GM23338 (cell line): ENCODE results near the gene PKN3. TPM values are rescaled to one million over a fixed set of nuclear protein-coding genes. Genes with fewer than 3 reads are reported as not detected.

Experiments
- CREB1 ChIP-seq: fragments of 250-450 bp; sonication (Bioruptor Pico); IDR thresholded peaks from 2 replicates; pipeline ENCODE4 v1.5.0; 2020; ENCODE audit warnings: low read depth, mild to moderate bottlenecking, moderate library complexity
- EZH2 ChIP-seq: fragments of 200-600 bp; sonication (generic); IDR thresholded peaks from one replicate; pipeline ENCODE4 v1.8.0; 2017; ENCODE audit warnings: antibody characterized with exemption, mild to moderate bottlenecking, low read depth; ENCODE audit not compliant: unreplicated experiment
- JUNB ChIP-seq: IDR thresholded peaks from one replicate; pipeline ENCODE4 v1.6.1; 2016; ENCODE audit warnings: antibody characterized with exemption; ENCODE audit not compliant: unreplicated experiment
- NANOG ChIP-seq: IDR thresholded peaks from 2 replicates; pipeline ENCODE4 v1.6.1; 2016; ENCODE audit warnings: antibody characterized with exemption, borderline replicate concordance
- ZNF114 ChIP-seq: fragments of 250-450 bp; sonication (Bioruptor Pico); IDR thresholded peaks from 2 replicates; pipeline ENCODE4 v1.5.0; 2020; ENCODE audit warnings: mild to moderate bottlenecking, moderate library complexity
- ZNF331 ChIP-seq: fragments of 250-450 bp; sonication (Bioruptor Pico); IDR thresholded peaks from 2 replicates; pipeline ENCODE4 v1.5.0; 2020; ENCODE audit warnings: low read depth, mild to moderate bottlenecking, moderate library complexity
- polyA plus RNA-seq: library from polyadenylated mRNA; unstranded; fragments of >200 nt; fragmentation: Nextera tagmentation; extraction: Ambion mirVana; gene quantifications from 2 replicates; pipeline ENCODE4 v1.2.1, GENCODE V29; 2016
- total RNA-seq: library from RNA; depleted of rRNA; stranded (reverse); fragments of >200 nt; shearing (Covaris generic); gene quantifications from 2 replicates; pipeline ENCODE4 v1.2.3, GENCODE V29; 2014
- TF ChIP-seq, protein P1 (sequence below): fragments of 250-450 bp; sonication (Bioruptor Pico); IDR thresholded peaks from 2 replicates; pipeline ENCODE4 v1.5.0; 2020; ENCODE audit warnings: mild to moderate bottlenecking, moderate library complexity
- TF ChIP-seq, protein P2 (sequence below): IDR thresholded peaks from one replicate; pipeline ENCODE4 v1.6.1; 2018; ENCODE audit warnings: antibody characterized with exemption; ENCODE audit not compliant: unreplicated experiment
- TF ChIP-seq, protein P3 (sequence below): IDR thresholded peaks from 2 replicates; pipeline ENCODE4 v1.6.1; 2016; ENCODE audit warnings: antibody characterized with exemption

Gene PKN3
- total and polyA plus RNA-seq, 2 experiments from 2014 or later, result 6.2 to 17.7 TPM

DNA sequence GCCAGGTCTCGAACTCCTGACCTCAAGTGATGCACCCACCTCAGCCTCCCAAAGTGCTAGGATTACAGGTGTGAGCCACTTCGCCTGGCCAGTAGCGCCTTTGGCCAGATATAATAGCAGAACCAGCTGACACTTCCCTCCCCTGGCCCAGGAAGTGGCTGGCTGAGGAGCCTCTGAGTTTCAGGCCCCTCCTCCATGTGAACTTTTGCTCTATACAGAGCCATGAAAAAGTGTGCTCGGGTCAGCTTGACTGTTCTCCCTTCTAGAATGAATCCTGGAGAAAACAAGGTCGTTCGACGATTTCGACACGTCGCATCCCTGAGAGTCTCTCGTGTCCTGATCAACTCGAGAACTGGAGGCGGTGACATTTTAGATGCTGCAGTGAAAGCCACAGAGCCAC, 30.3 kb downstream of the PKN3 start (continued):
- TF ChIP-seq, protein P1, sequence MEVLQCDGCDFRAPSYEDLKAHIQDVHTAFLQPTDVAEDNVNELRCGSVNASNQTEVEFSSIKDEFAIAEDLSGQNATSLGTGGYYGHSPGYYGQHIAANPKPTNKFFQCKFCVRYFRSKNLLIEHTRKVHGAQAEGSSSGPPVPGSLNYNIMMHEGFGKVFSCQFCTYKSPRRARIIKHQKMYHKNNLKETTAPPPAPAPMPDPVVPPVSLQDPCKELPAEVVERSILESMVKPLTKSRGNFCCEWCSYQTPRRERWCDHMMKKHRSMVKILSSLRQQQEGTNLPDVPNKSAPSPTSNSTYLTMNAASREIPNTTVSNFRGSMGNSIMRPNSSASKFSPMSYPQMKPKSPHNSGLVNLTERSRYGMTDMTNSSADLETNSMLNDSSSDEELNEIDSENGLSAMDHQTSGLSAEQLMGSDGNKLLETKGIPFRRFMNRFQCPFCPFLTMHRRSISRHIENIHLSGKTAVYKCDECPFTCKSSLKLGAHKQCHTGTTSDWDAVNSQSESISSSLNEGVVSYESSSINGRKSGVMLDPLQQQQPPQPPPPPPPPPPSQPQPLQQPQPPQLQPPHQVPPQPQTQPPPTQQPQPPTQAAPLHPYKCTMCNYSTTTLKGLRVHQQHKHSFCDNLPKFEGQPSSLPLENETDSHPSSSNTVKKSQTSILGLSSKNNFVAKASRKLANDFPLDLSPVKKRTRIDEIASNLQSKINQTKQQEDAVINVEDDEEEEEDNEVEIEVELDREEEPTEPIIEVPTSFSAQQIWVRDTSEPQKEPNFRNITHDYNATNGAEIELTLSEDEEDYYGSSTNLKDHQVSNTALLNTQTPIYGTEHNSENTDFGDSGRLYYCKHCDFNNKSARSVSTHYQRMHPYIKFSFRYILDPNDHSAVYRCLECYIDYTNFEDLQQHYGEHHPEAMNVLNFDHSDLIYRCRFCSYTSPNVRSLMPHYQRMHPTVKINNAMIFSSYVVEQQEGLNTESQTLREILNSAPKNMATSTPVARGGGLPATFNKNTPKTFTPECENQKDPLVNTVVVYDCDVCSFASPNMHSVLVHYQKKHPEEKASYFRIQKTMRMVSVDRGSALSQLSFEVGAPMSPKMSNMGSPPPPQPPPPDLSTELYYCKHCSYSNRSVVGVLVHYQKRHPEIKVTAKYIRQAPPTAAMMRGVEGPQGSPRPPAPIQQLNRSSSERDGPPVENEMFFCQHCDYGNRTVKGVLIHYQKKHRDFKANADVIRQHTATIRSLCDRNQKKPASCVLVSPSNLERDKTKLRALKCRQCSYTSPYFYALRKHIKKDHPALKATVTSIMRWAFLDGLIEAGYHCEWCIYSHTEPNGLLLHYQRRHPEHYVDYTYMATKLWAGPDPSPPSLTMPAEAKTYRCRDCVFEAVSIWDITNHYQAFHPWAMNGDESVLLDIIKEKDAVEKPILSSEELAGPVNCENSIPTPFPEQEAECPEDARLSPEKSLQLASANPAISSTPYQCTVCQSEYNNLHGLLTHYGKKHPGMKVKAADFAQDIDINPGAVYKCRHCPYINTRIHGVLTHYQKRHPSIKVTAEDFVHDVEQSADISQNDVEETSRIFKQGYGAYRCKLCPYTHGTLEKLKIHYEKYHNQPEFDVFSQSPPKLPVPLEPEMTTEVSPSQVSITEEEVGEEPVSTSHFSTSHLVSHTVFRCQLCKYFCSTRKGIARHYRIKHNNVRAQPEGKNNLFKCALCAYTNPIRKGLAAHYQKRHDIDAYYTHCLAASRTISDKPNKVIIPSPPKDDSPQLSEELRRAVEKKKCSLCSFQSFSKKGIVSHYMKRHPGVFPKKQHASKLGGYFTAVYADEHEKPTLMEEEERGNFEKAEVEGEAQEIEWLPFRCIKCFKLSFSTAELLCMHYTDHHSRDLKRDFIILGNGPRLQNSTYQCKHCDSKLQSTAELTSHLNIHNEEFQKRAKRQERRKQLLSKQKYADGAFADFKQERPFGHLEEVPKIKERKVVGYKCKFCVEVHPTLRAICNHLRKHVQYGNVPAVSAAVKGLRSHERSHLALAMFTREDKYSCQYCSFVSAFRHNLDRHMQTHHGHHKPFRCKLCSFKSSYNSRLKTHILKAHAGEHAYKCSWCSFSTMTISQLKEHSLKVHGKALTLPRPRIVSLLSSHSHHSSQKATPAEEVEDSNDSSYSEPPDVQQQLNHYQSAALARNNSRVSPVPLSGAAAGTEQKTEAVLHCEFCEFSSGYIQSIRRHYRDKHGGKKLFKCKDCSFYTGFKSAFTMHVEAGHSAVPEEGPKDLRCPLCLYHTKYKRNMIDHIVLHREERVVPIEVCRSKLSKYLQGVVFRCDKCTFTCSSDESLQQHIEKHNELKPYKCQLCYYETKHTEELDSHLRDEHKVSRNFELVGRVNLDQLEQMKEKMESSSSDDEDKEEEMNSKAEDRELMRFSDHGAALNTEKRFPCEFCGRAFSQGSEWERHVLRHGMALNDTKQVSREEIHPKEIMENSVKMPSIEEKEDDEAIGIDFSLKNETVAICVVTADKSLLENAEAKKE, result no peak
- TF ChIP-seq ZNF114 (CRISPR knock-in tag), result no peak
- TF ChIP-seq NANOG, result no peak
- no peak for TF ChIP-seq CREB1 (CRISPR knock-in tag)
- no peak for TF ChIP-seq JUNB
- TF ChIP-seq EZH2, result no peak
- TF ChIP-seq, protein P2, sequence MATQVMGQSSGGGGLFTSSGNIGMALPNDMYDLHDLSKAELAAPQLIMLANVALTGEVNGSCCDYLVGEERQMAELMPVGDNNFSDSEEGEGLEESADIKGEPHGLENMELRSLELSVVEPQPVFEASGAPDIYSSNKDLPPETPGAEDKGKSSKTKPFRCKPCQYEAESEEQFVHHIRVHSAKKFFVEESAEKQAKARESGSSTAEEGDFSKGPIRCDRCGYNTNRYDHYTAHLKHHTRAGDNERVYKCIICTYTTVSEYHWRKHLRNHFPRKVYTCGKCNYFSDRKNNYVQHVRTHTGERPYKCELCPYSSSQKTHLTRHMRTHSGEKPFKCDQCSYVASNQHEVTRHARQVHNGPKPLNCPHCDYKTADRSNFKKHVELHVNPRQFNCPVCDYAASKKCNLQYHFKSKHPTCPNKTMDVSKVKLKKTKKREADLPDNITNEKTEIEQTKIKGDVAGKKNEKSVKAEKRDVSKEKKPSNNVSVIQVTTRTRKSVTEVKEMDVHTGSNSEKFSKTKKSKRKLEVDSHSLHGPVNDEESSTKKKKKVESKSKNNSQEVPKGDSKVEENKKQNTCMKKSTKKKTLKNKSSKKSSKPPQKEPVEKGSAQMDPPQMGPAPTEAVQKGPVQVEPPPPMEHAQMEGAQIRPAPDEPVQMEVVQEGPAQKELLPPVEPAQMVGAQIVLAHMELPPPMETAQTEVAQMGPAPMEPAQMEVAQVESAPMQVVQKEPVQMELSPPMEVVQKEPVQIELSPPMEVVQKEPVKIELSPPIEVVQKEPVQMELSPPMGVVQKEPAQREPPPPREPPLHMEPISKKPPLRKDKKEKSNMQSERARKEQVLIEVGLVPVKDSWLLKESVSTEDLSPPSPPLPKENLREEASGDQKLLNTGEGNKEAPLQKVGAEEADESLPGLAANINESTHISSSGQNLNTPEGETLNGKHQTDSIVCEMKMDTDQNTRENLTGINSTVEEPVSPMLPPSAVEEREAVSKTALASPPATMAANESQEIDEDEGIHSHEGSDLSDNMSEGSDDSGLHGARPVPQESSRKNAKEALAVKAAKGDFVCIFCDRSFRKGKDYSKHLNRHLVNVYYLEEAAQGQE, result no peak
- TF ChIP-seq, protein P3, sequence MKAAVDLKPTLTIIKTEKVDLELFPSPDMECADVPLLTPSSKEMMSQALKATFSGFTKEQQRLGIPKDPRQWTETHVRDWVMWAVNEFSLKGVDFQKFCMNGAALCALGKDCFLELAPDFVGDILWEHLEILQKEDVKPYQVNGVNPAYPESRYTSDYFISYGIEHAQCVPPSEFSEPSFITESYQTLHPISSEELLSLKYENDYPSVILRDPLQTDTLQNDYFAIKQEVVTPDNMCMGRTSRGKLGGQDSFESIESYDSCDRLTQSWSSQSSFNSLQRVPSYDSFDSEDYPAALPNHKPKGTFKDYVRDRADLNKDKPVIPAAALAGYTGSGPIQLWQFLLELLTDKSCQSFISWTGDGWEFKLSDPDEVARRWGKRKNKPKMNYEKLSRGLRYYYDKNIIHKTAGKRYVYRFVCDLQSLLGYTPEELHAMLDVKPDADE, result no peak
- no peak for TF ChIP-seq ZNF331 (CRISPR knock-in tag)
